ENCODE data around the gene SMPD3.

Gene SMPD3

DNA sequence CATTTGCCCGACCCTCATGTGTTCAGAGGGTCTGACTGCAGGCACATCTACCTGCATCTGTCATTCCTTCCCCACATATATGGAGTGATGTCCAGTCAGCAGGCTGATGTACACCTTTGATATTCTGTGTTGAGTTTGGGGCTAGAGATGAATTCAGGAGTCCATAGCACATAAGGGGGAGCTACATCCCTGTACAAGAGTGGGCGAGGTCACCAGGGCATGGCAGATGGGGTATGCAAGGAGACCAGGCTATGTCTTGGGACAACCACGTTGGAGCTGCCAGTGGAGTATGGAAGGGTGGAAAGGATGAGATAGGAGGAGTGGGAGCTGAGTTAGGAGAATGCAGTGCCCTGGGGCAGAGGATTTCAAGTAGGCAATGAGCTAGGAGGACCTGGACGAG is 15.0 kb downstream of the SMPD3 start:
- no peak for DNase-seq

GRCh38 chr16:68432701-68433100 is 15.6 kb downstream of the SMPD3 start:
- no peak for DNase-seq

DNA sequence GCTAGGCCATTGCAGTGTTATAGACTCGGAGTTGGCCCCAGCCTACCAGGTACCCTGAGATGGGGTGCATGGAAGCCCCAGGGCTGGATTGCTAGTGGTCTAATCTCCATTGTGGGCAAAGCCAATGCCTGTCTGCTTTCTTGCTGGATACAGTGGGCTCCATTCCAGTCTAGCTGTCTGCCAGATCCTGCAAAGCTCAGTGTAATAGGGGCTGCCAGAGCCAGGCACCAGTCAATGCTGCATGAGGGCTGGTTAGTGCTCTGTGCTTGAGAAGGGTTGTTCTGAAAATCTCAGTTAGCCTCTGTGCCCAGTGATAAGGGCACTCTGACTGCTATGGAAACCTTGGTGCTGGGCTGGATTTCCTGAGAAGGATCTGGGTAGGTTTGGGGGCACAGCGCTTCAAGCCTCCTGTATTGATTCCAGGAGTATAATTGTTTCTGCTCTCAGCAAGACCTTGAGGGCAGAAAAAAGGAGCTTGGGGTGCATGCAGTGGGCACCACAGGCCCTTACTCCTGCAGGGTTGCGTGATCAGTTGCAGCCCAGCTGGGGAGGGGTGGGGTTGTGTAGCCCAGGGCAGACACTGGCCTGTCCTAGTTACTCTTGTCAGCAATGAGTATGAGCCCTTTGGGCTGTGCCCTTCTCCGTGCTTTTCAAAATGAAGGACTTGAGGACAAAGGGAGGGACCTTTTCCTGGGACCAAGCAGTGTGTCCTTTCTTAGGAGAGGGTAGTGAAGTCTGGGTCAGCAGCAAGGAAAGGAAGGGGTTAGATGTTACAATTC is 19.0 kb downstream of the SMPD3 start:
- no peak for DNase-seq

DNA sequence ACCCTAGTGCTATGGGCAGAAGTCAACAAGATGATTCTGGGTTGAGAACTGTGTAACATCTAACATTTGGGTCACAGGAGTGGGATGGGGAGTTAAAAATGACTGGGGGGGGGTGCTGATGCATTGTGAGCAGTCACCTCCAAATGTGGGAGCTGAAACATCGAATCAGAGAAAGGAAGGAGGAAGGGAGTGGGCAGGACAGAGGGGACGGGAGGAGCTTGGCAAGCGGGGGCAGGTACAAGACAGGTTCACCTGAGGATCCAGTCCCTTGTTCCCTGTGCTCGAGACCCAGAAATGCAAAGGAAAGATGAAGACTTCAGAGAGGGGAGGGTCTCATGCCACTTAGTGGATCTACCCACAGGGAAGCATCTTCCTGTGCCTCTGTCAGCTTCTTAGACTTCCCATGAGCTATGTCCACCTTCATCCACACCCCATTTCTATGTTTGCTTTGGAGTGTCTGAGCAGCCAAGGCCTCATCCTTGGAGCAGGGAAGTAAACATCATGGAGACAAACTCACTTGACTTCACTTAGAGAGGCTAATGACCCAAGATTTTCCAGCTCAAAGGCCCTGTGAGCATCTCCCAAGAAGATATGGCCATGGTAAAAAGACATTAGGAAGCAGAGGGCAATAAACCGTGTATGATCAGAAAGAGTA is 20.5 kb downstream of the SMPD3 start:
- no peak for DNase-seq

GRCh38 chr16:68426347-68426652 is 22.0 kb downstream of the SMPD3 start:
- DNase-seq, result no peak

DNA sequence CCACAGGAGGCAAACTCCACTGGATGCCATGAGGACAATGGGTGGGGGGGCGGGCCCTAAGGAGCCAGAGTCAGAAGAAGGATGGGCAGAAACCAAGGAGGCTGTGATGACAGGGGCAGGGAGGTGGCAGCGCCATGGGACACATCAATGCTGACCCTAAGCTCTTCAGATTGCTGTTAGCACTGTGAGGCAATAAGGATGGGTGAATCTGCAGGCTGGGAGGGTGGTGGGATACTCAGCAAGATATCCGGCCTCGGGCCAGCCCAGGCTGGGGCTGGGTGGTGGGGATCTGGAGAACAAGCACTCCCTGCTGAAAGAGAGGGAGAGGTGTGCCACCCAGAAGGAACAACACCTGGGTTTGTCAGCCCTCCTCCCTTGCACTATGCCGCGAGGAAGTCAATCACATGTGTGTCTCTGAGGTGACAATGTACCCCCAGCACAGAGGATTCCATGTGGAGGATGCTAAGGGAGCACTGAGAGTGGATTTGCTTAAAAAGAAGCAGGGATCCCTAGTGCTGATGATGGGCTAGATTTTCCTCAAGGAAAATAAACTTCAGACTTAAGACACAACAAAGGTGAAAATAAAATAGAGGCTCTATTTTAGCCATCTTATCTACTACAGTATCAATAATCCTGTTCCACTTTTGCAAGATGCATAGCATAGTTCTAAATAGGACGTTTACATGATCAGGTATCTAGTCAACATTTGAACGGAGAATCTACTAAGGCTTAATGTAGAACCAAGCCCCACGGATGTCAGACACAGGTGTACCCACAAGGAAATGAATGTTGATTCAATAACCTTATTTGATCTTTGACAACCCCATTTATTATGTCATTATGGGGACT is 22.6 kb downstream of the SMPD3 start:
- DNase-seq, result no peak

DNA sequence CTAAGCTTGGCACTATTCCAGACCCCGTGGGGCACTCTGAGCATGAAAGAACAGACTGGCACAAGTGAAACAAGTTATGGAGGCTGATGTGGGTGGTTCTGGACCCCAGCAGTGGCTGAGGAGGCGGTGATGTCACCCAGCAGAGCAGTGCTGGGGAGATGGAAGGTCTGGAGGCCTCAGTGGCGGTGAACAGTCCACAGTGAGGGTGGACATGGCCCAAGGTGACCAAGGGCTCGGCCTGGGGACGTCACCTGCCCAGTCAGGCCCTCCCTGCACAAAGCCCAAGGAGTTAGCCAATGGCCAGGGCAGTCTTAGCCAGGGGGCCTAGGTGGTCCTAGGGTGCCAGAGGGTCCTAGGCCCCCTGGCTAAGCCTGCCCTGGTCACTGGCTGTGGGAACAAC is 24.5 kb downstream of the SMPD3 start:
- DNase-seq, result no peak

GRCh38 chr16:68422396-68422960 is 25.8 kb downstream of the SMPD3 start:
- no peak for DNase-seq

DNA sequence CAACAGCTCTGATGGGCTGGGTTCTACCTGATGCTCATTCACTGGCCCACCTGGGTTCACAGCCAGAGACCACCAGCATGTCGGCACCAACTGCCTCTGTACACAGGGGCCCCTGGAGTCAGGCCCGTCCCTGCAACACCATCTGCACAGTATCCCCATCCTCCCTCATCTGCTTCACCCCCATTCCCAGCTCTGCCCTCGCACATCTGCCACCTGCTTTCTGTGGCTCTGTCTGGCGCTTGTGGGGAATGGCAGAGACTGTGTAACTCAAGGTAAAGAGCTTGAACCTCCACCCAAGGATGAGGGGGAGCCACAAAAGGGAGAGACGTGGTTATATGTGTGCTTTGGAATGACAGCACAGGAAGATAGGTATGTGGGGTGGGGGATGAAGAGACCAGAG is 27.2 kb downstream of the SMPD3 start:
- no peak for DNase-seq

- no peak for DNase-seq
Observed at GRCh38 chr16:68420366-68420942, 27.9 kb downstream of the SMPD3 start.

GRCh38 chr16:68417711-68418301 is 30.5 kb downstream of the SMPD3 start:
- DNase-seq, result peak; percentile 75 to 81

- DNase-seq, result no peak
Observed at GRCh38 chr16:68416057-68417046, 32.0 kb downstream of the SMPD3 start.

GRCh38 chr16:68414581-68414980 is 33.7 kb downstream of the SMPD3 start:
- no peak for DNase-seq

GRCh38 chr16:68412061-68412460 is 36.2 kb downstream of the SMPD3 start:
- no peak for DNase-seq

- DNase-seq, result no peak
Observed at GRCh38 chr16:68411086-68411485, 37.2 kb downstream of the SMPD3 start.

DNA sequence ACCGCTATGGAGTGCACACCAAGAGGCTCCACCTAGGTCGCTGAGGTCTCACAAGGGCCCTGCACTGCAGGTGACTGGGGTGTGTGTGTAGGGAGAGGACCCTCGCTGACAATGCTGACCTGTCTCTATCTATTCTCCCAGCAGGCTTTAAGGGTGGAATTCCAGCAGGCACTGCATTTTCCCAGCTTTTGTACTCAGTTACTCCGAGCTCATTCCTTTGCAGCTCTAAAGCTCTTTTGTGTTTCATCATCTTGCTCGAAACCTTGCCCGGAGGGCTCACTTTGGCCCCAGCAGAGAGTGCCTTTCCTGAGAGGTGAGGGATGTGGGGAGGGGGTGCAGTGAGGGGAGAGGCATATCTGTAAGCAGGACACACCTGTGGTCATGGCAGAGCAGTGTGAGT is 39.3 kb downstream of the SMPD3 start:
- DNase-seq, result no peak

DNA sequence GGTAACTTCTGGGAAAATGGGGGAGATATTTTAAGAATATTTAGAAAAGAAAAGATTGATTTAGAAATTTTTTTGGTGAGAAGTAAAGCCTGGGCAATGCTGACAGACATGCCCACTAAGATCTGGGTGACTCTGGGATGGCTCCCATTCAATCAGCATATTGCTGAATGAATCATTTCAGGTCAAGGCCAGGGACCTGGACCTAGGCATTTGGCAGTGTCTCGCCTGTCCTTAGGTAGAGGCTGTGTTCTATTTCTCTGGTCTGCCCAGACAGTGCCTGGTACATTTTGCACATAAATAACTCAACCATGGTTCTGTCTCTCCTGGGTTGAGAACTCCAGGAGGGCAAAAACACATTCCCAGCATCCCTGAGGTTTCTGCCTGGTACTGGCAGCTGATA is 39.9 kb downstream of the SMPD3 start:
- DNase-seq, result no peak

GRCh38 chr16:68406458-68407152 is 41.7 kb downstream of the SMPD3 start:
- DNase-seq, result no peak

GRCh38 chr16:68404736-68405345 is 43.5 kb downstream of the SMPD3 start:
- DNase-seq, result no peak

- no peak for DNase-seq
Observed at GRCh38 chr16:68403704-68404103, 44.6 kb downstream of the SMPD3 start.

All from CD4-positive, alpha-beta T cell treated with Interleukin-1 beta for 1 hour (primary cell).